GM13976 (cell line): ENCODE results near the gene TNFRSF13B.
"Not testable (repeated sequence)": the region's sequence is repeated elsewhere in the genome, so short reads cannot be mapped to it uniquely, and the experiment has no call there.

Source experiments
- DNase-seq: peaks from one replicate; pipeline ENCODE4 v3.0.0; 2012; ENCODE audit warnings: low spot score
- in situ Hi-C: fragments of 300-500 bp; cut with MboI; formaldehyde crosslinking; loops from one replicate; pipeline ENCODE4 v1.12.0; 2022; ENCODE audit warnings: low sequenced_read_pairs, mixed read lengths, inconsistent platforms; ENCODE audit not compliant: unreplicated experiment
- TF ChIP-seq, protein P1 (sequence below): IDR thresholded peaks from 2 replicates; pipeline ENCODE4 v1.5.1; 2012; ENCODE audit warnings: borderline replicate concordance, mild to moderate bottlenecking; ENCODE audit not compliant: insufficient read depth; ENCODE audit errors: extremely low read depth, missing control alignments, control extremely low read depth

Gene TNFRSF13B

DNA sequence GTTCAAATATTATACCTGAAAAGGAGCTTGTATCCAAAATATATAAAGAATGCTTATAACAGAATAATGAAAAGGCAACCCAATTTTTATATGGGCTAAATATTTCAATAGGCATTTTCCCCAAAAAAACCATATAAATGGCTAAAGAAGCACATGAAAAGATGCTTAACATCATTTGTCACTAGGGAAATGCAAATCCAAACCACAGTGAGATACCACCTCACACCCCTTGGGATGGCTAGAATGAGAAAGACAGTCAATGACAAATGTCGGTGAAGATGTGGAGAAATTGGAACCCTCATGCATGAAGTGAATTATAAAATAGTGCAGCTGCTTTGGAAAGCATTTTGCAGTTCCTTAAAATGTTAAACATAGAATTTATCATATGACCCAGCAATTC is 3.1 kb downstream of the TNFRSF13B start:
- no peak for DNase-seq
- in situ Hi-C loops = no loop called here
- TF ChIP-seq, protein P1, sequence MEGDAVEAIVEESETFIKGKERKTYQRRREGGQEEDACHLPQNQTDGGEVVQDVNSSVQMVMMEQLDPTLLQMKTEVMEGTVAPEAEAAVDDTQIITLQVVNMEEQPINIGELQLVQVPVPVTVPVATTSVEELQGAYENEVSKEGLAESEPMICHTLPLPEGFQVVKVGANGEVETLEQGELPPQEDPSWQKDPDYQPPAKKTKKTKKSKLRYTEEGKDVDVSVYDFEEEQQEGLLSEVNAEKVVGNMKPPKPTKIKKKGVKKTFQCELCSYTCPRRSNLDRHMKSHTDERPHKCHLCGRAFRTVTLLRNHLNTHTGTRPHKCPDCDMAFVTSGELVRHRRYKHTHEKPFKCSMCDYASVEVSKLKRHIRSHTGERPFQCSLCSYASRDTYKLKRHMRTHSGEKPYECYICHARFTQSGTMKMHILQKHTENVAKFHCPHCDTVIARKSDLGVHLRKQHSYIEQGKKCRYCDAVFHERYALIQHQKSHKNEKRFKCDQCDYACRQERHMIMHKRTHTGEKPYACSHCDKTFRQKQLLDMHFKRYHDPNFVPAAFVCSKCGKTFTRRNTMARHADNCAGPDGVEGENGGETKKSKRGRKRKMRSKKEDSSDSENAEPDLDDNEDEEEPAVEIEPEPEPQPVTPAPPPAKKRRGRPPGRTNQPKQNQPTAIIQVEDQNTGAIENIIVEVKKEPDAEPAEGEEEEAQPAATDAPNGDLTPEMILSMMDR = no peak

DNA sequence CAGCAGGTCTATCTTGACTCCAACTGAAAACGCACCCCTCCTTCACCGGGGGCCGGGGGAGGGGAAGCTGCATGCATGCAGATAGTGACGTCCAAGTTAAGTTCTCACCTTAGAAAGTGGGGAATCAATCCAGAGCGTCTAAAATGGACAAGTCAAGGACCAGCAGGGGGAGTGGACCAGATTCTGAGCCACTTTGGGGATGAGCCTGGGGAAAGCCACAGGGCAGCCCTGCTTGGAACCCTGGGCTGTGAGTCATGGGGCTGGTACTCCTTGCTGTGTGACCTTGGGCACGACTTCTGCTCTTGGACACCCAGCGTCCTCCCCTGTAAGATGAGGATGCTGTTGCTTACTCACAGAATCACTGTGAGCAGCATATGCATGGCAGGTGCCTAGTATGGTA is 9.1 kb downstream of the TNFRSF13B start:
- TF ChIP-seq, protein P1 = no peak
- in situ Hi-C loops = no loop called here
- no peak for DNase-seq

DNA sequence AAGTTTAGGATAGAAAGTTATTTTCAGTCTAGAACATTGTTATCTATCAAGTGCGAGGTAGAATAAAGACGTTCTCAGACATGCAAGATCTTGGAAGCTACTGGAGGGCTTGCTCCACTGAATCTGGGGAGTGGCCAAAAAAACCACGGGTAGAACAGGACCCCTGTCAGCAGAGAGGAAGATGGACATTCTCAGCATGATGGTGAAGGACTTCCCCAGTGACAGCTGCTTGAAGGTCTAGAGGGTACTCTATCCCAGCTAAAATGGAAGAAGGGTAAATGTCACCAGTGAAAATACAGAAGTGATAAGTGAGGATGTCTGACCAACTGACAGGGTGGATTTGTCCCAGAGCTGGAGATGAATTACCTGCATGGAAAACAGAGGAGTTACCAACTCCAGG is 10.1 kb downstream of the TNFRSF13B start:
- in situ Hi-C loops = no loop called here
- DNase-seq = no peak
- TF ChIP-seq, protein P1 = no peak

DNA sequence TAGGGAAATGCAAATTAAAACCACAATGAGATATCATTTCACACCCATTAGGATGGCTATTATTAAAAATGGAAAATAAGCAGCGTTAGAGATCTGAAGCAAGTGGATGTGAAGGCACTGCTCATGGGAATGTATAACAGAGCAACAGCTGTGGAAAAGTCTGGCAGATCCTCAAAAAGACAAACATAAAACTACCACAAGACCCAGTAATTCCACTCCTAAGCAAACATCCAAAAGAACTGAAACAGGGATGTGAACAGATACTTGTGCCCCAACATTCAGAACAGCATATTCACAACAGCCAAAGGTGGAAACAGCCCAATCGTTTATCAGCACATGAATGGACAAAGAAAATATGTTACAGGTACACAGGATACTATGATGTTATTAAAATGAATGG is 10.9 kb downstream of the TNFRSF13B start:
- DNase-seq, in situ Hi-C loops: not testable (repeated sequence)

DNA sequence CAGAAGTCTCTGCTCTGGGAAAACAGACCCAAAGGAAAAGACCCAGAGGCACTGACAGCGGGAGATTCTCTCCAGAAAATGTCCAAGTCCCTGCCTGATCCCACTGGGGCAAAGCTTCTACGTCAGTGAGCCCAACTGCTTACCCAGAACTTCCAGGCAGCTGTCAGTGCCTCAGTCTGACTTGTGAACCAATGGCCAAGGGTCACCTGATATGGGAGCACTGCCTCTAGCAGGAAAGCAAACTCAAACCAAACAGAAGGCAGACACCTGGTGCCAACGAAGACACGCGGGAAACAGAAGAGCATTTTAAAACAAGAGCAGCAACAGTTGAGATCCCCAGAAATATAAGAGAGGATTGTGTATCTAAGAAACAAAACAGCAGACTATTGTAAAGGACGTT is 16.9 kb downstream of the TNFRSF13B start:
- DNase-seq = not testable (repeated sequence)

DNA sequence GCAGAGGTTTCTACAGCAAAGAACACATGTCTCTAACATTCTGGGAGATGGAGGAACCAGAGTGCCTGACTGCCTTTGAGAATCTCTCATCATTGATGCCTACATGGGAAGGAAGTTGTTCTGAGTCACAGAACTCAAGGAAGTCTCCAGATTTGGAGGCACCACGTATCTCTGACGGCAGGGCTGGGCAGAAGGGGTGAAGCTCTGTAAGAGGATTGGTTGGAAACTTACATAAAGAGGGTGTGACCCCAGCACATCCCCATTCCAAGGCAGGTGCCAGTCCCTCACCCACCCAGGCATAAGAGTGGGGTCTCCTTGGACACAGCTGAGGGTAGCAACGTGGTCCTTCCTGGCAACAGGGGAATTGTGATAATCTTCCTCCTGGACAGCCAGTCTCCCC is 17.4 kb downstream of the TNFRSF13B start:
- in situ Hi-C loops = no loop called here
- TF ChIP-seq, protein P1 = no peak
- DNase-seq = no peak

More for the DNA sequence above, 16.9 kb downstream of the TNFRSF13B start:
- in situ Hi-C loops = not testable (repeated sequence)

DNA sequence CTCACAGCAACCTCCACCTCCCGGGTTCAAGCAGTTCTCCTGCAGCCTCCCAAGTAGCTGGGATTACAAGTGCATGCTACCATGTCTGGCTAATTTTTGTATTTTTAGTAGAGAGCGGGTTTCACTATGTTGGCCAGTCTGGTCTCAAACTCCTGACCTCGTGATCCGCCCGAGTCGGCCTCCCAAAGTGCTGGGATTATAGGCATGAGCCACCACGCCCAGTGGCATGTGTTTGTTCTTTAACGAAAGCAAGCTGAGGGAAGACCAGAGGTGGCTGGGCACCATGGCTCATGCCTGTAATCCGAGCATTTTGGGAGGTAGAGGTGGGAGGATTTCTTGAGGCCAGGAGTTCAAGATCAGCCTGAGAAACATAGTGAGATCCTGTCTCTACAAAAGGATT is 18.1 kb downstream of the TNFRSF13B start:
- TF ChIP-seq, protein P1 = no peak
- DNase-seq = no peak
- in situ Hi-C loops = no loop called here

DNA sequence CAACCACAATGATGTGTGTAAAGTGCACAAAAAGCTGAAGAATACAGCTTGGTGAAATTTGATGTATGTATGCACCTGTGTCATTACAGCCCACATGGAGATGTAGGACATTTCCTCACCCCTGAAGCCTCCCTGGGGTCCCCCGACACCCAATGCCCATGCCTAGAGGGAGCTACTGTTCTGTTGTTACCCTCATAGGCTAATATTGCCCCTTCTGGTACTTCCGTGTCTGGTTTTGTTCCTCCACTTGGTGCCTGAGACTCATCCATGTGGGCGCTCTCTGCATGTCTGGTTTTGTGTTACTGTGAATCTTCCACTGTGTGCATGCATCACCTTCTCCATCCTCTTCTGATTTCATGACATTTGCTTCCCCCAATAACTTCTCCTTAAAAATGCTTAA is 18.6 kb downstream of the TNFRSF13B start:
- in situ Hi-C loops = no loop called here
- DNase-seq = no peak
- TF ChIP-seq, protein P1 = no peak
